ENCODE data around the gene LMBRD1.
"Not testable (repeated sequence)": the region's sequence is repeated elsewhere in the genome, so short reads cannot be mapped to it uniquely, and the experiment has no call there.

The LMBRD1 gene

GRCh38 chr6:69732640-69733039, 64.2 kb downstream of the LMBRD1 start:
- no peak for DNase-seq (ENCODE audit: low read depth in 2 of 2)

DNA sequence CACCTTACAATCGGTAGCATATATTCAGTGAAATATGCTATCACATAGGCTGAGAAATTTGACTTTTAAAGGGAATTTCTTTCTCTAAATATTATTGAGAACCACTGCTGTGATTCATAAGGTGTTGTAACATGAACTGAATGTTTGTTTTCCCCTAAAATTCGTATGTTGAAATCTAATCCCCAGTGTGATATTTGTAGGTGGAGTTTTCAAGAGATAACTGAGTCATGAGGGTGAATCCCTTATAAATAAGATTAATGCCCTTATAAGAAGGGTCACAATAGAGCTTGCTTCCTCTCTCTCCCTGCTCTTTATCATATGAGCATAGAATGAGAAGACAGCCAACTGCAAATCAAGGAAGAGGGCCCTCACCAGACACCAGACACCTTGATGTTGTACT, 64.8 kb downstream of the LMBRD1 start:
- no peak for DNase-seq (ENCODE audit: low read depth in 2 of 2)

DNA sequence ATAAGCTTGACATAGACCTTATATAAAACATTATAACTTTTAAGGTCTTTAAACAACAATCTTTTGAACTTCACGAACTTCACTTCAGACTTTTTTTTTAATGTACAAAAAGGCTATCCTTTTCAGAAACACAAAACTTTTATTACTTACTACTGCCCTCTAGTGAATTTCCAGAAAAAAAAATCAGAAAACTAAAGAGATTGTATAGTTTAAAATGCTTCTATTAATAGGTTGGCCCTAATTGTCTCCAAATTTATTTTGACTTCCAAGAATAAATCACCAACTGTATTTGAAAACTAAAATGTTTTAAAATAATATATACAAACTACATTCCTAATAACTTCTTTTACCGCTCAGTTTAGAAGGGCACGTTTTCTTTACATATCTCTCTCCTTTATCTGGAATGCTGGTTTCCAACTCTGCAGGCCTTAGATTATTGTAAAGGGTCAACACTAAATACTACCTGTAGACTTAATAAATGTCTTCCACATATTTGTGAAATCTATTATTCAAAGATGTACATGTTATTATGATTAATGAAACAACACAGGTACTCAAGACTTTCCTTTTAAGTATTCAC, 66.8 kb downstream of the LMBRD1 start:
- DNase-seq (ENCODE audit: low read depth in 2 of 2), result no peak

- DNase-seq (ENCODE audit: low read depth in 2 of 2), result no peak
These were observed 74.1 kb downstream of the LMBRD1 start for GRCh38 chr6:69722683-69723082.

GRCh38 chr6:69719602-69720193, 77.1 kb downstream of the LMBRD1 start:
- no peak for DNase-seq (ENCODE audit: low read depth in 2 of 2)

- no peak for DNase-seq (ENCODE audit: low read depth in 2 of 2)
These were observed 90.1 kb downstream of the LMBRD1 start for GRCh38 chr6:69706724-69707123.

GRCh38 chr6:69705954-69706353, 90.9 kb downstream of the LMBRD1 start:
- DNase-seq (ENCODE audit: low read depth in 2 of 2), result no peak

GRCh38 chr6:69704916-69705315, 91.9 kb downstream of the LMBRD1 start:
- no peak for DNase-seq (ENCODE audit: low read depth in 2 of 2)

GRCh38 chr6:69699655-69700054, 97.2 kb downstream of the LMBRD1 start:
- no peak for DNase-seq (ENCODE audit: low read depth in 2 of 2)

GRCh38 chr6:69696273-69696672, 100.5 kb downstream of the LMBRD1 start:
- DNase-seq (ENCODE audit: low read depth in 2 of 2), result no peak

DNA sequence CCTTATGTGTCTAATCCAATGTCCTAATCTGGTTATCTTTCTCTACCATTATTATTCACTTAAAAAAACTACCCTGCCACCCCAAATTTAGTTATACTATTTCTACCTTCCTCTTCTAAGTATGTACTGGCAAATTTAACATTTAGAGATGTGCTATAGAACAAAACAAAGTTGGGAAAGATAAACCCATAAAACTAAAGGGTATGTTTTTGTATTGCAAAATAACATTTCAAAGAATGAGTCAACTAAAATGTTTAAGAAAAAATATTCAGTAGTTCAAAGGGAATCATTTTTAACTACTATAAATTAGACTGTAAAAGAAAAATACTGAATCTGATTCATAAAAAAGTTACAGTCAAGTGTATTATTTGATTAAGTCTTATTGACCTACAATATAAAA, 103.0 kb downstream of the LMBRD1 start:
- DNase-seq (ENCODE audit: low read depth in 2 of 2), result no peak

DNA sequence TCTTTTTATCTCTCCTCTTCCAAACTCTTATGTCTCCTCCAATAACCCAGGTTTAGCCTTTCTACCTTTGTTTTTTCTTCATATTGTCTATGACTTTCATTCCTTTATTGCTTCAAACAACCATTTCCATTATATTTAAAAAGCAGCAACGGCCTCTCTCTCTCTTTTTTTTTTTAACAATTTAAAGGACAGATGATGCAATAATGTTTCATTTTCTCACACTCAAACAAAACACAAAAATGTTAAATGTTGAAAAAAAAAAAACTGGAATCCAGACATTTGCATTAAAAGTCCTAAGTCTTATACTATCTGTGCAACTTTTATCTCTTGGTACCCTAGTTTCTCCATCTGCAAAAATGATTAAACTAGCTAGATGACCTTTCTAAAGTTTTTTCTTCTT, 105.8 kb downstream of the LMBRD1 start:
- DNase-seq (ENCODE audit: low read depth in 2 of 2), result no peak

DNA sequence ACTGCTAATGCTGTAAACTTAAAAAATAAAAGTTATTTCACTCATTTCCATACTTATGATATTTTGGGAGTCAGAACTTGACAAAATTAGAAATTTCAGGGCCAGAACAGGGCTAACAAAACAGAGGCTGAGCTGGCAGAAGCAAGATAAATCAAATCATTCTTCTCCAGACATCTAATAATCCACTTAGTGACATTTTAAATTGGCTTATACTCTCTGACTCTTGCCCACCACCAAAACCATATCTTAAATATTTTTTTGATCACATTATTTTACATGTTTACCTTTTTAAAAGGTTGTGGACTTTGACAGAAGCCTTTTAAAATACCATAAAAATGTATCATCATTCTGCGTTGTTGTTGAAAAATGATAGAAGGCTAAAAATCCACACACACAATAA, 116.5 kb downstream of the LMBRD1 start:
- DNase-seq (ENCODE audit: low read depth in 2 of 2), result no peak

DNA sequence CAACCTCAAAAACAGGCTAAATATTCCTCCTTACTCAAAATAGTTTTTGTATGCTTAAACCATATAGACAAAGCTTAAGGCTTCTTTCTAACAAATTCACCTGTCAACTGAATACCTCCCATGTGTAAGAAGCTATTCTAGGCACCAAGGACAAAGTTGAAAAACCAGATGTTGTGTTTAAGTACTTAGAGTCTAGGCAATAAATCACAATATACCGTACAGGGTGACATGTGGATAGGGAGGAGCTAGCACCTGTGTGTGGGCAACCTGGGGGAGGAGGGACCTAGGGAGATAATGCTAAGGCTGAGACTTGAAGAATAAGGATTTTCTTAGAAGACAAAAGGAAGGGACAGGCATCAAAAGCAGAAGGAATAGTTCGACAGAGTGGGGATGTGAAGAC, 123.5 kb downstream of the LMBRD1 start:
- no peak for DNase-seq (ENCODE audit: low read depth in 2 of 2)

GRCh38 chr6:69668916-69669315, 127.9 kb downstream of the LMBRD1 start:
- DNase-seq (ENCODE audit: low read depth in 2 of 2), result no peak

GRCh38 chr6:69666779-69667178, 130.0 kb downstream of the LMBRD1 start:
- DNase-seq (ENCODE audit: low read depth in 2 of 2), result not testable (repeated sequence)

- DNase-seq (ENCODE audit: low read depth in 2 of 2), result no peak
These were observed 131.4 kb downstream of the LMBRD1 start for GRCh38 chr6:69665437-69665836.

- no peak for DNase-seq (ENCODE audit: low read depth in 2 of 2)
These were observed 132.3 kb downstream of the LMBRD1 start for GRCh38 chr6:69664551-69664950.

- no peak for DNase-seq (ENCODE audit: low read depth in 2 of 2)
These were observed 133.6 kb downstream of the LMBRD1 start for GRCh38 chr6:69663215-69663614.

- no peak for DNase-seq (ENCODE audit: low read depth in 2 of 2)
These were observed 146.1 kb downstream of the LMBRD1 start for GRCh38 chr6:69650703-69651102.

DNA sequence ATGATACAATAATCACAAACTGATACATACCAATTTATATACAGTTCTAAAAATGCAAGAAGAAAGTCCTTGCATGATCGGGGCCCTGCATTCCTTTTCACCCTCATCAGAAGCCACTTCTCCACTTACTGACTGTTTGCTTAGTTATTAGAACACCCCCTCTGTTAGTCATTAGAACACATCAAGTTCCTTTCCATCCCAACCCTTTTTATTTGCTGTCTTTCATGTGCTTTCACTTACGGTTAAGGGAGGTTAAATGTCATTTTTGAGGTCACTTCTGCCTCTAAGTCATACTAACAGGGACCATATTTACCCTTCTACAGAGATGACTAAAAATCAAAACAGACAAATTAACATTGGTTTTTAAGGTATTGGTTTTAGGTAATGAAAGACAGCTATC, 149.1 kb downstream of the LMBRD1 start:
- DNase-seq (ENCODE audit: low read depth in 2 of 2), result no peak

DNA sequence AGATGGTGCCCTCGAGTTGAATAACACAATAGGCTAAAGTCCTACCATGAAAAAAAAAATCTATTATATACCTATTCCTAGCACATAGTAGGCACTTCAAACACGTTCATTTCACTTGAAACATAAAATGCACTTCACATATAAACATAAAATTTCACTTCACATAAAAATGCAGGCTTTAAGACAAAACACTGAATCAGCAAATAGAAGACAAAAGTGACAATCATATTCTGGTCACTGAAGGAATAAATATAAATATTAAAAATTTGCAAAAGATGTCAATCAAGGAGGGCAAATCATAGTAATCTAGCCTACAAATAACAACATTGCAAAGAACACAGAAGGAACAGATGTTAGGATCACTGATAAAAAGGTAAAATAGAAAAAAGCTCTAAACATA, 153.1 kb downstream of the LMBRD1 start:
- DNase-seq (ENCODE audit: low read depth in 2 of 2), result no peak

- DNase-seq (ENCODE audit: low read depth in 2 of 2), result no peak
These were observed 163.9 kb downstream of the LMBRD1 start for GRCh38 chr6:69632932-69633331.

Measured in stimulated activated CD8-positive, alpha-beta memory T cell treated with anti-CD3 and anti-CD28 coated beads, Interleukin-7, amount 100 ng/mL, for 1 hour (primary cell).